ENCODE data around the gene KRTAP17-1. TPM values are rescaled to one million over a fixed set of nuclear protein-coding genes. Genes with fewer than 3 reads are reported as not detected.

KRTAP17-1 gene
- total RNA-seq, 1 experiment from 2014 or later: not detected

DNA sequence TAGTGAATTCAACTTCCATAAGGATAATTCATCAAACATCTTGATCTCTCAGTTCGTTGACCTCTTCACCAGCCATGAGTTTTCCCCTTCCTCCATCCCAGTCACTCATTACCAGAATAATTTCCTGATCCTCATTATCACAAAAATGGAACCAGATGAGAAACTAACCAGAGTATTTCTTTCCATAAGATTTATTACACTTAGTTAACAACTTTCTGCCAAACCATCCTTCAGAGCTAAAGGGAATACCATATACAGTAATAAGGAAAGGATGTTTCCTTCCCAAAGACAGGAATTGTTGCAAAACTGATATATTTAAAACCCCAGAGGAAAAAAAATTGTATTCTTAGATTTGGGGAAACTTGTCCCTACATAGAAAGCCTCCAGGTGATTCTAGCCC is 21.5 kb downstream of the KRTAP17-1 start (continued):
- TF ChIP-seq, protein P1, sequence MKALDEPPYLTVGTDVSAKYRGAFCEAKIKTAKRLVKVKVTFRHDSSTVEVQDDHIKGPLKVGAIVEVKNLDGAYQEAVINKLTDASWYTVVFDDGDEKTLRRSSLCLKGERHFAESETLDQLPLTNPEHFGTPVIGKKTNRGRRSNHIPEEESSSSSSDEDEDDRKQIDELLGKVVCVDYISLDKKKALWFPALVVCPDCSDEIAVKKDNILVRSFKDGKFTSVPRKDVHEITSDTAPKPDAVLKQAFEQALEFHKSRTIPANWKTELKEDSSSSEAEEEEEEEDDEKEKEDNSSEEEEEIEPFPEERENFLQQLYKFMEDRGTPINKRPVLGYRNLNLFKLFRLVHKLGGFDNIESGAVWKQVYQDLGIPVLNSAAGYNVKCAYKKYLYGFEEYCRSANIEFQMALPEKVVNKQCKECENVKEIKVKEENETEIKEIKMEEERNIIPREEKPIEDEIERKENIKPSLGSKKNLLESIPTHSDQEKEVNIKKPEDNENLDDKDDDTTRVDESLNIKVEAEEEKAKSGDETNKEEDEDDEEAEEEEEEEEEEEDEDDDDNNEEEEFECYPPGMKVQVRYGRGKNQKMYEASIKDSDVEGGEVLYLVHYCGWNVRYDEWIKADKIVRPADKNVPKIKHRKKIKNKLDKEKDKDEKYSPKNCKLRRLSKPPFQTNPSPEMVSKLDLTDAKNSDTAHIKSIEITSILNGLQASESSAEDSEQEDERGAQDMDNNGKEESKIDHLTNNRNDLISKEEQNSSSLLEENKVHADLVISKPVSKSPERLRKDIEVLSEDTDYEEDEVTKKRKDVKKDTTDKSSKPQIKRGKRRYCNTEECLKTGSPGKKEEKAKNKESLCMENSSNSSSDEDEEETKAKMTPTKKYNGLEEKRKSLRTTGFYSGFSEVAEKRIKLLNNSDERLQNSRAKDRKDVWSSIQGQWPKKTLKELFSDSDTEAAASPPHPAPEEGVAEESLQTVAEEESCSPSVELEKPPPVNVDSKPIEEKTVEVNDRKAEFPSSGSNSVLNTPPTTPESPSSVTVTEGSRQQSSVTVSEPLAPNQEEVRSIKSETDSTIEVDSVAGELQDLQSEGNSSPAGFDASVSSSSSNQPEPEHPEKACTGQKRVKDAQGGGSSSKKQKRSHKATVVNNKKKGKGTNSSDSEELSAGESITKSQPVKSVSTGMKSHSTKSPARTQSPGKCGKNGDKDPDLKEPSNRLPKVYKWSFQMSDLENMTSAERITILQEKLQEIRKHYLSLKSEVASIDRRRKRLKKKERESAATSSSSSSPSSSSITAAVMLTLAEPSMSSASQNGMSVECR (CRISPR knock-in tag; IDR thresholded peaks at IDR 0.05; ENCODE audit: borderline replicate concordance): no peak
- TF ChIP-seq FOXP1 (CRISPR knock-in tag; IDR thresholded peaks at IDR 0.05; ENCODE audit: borderline replicate concordance): no peak
- TF ChIP-seq HMGA2 (CRISPR knock-in tag; IDR thresholded peaks at IDR 0.05): no peak
- TF ChIP-seq FOXK1 (CRISPR knock-in tag; IDR thresholded peaks at IDR 0.05): no peak
- TF ChIP-seq KAT7 (CRISPR knock-in tag; IDR thresholded peaks at IDR 0.05; ENCODE audit: borderline replicate concordance): no peak

DNA sequence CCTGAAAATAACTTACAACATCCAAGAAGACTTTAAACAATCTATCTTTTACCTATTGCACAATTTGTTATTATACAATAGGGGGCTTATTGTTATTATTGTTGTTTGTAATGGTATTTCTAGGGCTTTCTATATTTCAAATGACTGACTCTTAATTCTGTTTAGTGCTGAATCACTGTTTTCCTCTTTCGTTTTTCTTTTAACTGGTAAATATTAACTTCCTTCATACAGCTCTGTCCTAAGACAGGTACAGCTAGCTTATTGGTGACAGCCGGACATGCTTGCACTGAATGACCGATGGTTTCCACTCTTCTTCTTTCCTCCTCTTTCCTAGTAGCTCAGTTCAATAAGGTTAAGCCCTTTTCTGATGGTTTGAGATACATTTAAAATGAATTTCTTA is 28.5 kb downstream of the KRTAP17-1 start:
- ATAC-seq: no peak
- TF ChIP-seq E2F4 (CRISPR knock-in tag; IDR thresholded peaks at IDR 0.05; ENCODE audit: borderline replicate concordance, low read depth) (no peak), EMX1 (CRISPR knock-in tag; IDR thresholded peaks at IDR 0.05) (no peak), RORB (CRISPR knock-in tag; IDR thresholded peaks at IDR 0.05) (no peak), MXD4 (CRISPR knock-in tag; IDR thresholded peaks at IDR 0.05; ENCODE audit: borderline replicate concordance) (no peak), PREB (CRISPR knock-in tag; IDR thresholded peaks at IDR 0.05; ENCODE audit: borderline replicate concordance) (no peak), IRF1 (CRISPR knock-in tag; IDR thresholded peaks at IDR 0.05) (no peak), NFYB (CRISPR knock-in tag; conservative IDR thresholded peaks at IDR 0.05; ENCODE audit: low read depth) (no peak), TEAD4 (CRISPR knock-in tag; IDR thresholded peaks at IDR 0.05) (no peak), HMGA2 (CRISPR knock-in tag; IDR thresholded peaks at IDR 0.05) (no peak), SMAD4 (CRISPR knock-in tag; IDR thresholded peaks at IDR 0.05) (no peak), CDX4 (CRISPR knock-in tag; IDR thresholded peaks at IDR 0.05; ENCODE audit: borderline replicate concordance) (no peak), ZNF396 (CRISPR knock-in tag; IDR thresholded peaks at IDR 0.05; ENCODE audit: borderline replicate concordance) (no peak), ZNF232 (CRISPR knock-in tag; IDR thresholded peaks at IDR 0.05) (no peak), ZNF317 (CRISPR knock-in tag; IDR thresholded peaks at IDR 0.05; ENCODE audit: borderline replicate concordance, low read depth) (no peak), FOXK1 (CRISPR knock-in tag; IDR thresholded peaks at IDR 0.05) (no peak)
- TF ChIP-seq, protein P2, sequence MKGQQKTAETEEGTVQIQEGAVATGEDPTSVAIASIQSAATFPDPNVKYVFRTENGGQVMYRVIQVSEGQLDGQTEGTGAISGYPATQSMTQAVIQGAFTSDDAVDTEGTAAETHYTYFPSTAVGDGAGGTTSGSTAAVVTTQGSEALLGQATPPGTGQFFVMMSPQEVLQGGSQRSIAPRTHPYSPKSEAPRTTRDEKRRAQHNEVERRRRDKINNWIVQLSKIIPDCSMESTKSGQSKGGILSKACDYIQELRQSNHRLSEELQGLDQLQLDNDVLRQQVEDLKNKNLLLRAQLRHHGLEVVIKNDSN (CRISPR knock-in tag; IDR thresholded peaks at IDR 0.05): no peak
- ChIA-PET CTCF (no interaction called here), POLR2A (no interaction called here)
- H3K4me1 Mint-ChIP-seq: peaks cover 20% of the 10 kb centered on the region
- H3K9me3 Mint-ChIP-seq: no peaks in the 10 kb centered on the region
- H3K4me3 Mint-ChIP-seq: no peak overlapping the region
- DNase-seq (ENCODE audit: low spot score): no peak
- no peaks in the 10 kb centered on the region for H3K36me3 Mint-ChIP-seq
- no peaks in the 10 kb centered on the region for H3K27me3 Mint-ChIP-seq (ENCODE audit: low read depth)
- no peak overlapping the region for H3K27ac Mint-ChIP-seq
